Peyer's patch (tissue), 4 donors: Measurements from ENCODE around the gene MYO9B. TPM values are rescaled to one million over a fixed set of nuclear protein-coding genes. Genes with fewer than 3 reads are reported as not detected.
A peak's percentile ranks its signal among the peaks of the same experiment; 100 is the strongest.
"Not testable (repeated sequence)": the region's sequence is repeated elsewhere in the genome, so short reads cannot be mapped to it uniquely, and the experiment has no call there.

Experiments
- DNase-seq, 3 donors: peaks; one replicate each; pipeline ENCODE4 v3.0.0-alpha.2; 2017 to 2019
- H3K27ac ChIP-seq, 4 donors: fragments of 200-600 bp; sonication (generic); one replicate each; pipeline ENCODE4 v1.5.1; 2016 to 2019
- H3K27me3 ChIP-seq, 2 donors: fragments of 200-600 bp; sonication (generic); one replicate each; pipeline ENCODE4 v1.5.1; 2019
- H3K36me3 ChIP-seq, 3 donors: fragments of 200-600 bp; sonication (generic); one replicate each; pipeline ENCODE4 v1.5.1; 2016 to 2019
- H3K4me1 ChIP-seq, 4 donors: fragments of 200-600 bp; sonication (generic); one replicate each; pipeline ENCODE4 v1.5.1; 2016 to 2019
- H3K4me3 ChIP-seq, 4 donors: fragments of 200-600 bp; sonication (generic); 1 replicate in 3 of 4; 2 replicates in 1 of 4; pipeline ENCODE4 v1.5.1; 2016 to 2019; ENCODE audit warnings: mild to moderate bottlenecking in 1 of 4
- H3K9me3 ChIP-seq, 4 donors: fragments of 200-600 bp; sonication (generic); one replicate each; pipeline ENCODE4 v1.5.1; 2016 to 2019; ENCODE audit warnings: mild to moderate bottlenecking in 1 of 4
- POLR2A ChIP-seq, 2 donors: fragments of 450-650 bp; IDR thresholded peaks; one replicate each; pipeline ENCODE4 v1.5.1; 2017; ENCODE audit warnings: antibody characterized with exemption in 2 of 2, mild to moderate bottlenecking in 2 of 2, moderate library complexity in 2 of 2
- total RNA-seq, 4 donors: library from RNA; depleted of rRNA; stranded (reverse); fragments of >200 nt; gene quantifications; one replicate each; pipeline ENCODE4 v1.1.0, GENCODE V29; 2016
- TF ChIP-seq, protein P1 (sequence below), 6 experiments: fragments of 450-650 bp in 4 of 6; fragments of 200-600 bp in 2 of 6; sonication (generic) in 1 of 6; IDR thresholded peaks; one replicate each; pipeline ENCODE4 v1.5.1; 2017 to 2019; ENCODE audit warnings: antibody characterized with exemption in 6 of 6, mild to moderate bottlenecking in 3 of 6, moderate library complexity in 1 of 6

Gene MYO9B
- total RNA-seq, 4 donors from 2014 or later: 65.3 to 578 (median 143) TPM

DNA sequence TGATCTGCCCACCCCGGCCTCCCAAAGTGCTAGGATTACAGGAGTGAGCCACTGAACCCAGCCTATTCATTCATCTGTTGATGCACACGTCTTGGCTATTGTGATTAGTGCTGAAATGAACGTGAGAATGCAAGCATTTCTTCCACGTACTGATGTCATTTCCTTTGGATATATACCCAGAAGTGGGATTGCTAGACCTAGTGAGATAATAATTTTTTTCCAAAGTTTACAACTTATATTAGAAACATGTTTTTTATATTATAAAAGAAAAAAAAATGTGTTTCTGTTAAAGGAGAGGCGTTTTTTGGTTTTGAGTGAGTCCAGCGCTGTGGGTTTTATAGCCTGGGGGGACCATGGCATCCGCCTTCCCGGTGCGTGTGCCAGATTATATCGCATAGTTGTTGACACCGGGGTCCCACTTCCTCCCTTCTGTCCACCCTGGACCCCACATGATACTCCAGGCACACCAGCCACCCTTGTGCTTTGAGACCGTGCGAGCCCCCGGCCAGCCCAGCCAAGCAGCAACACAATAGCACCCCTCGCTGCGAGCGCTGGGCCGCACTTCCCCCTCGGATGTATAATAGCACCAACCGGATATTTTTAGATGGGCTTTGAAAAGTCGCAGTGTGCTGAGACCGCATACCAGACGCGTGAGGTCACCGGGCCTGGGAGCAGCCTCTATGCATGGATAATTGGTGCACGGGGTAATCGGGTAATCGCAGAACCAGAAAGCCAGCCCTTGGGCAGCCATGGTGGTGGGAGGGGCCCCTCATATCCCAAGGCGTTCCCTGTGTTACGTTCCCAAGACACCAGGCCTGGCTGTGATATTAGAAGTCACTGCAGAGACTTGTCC lies 59.6 kb downstream of the MYO9B start:
- Histone ChIP-seq H3K27me3 (no peaks in the 10 kb centered on the region), H3K9me3 (no peaks in the 10 kb centered on the region), H3K36me3 (no peaks in the 10 kb centered on the region), H3K27ac (peak overlapping the region; percentile 63 to 90 (median 81)), H3K4me1 (peaks cover 0 to 11% (median 5%) of the 10 kb centered on the region in 4 donors), H3K4me3 (peak overlapping the region in 2 of 4 donors; percentile 1 to 15)
- peak; percentile 69 to 92 (median 89) for DNase-seq
- TF ChIP-seq POLR2A (IDR thresholded peaks at IDR 0.05): no peak
- TF ChIP-seq, protein P1, sequence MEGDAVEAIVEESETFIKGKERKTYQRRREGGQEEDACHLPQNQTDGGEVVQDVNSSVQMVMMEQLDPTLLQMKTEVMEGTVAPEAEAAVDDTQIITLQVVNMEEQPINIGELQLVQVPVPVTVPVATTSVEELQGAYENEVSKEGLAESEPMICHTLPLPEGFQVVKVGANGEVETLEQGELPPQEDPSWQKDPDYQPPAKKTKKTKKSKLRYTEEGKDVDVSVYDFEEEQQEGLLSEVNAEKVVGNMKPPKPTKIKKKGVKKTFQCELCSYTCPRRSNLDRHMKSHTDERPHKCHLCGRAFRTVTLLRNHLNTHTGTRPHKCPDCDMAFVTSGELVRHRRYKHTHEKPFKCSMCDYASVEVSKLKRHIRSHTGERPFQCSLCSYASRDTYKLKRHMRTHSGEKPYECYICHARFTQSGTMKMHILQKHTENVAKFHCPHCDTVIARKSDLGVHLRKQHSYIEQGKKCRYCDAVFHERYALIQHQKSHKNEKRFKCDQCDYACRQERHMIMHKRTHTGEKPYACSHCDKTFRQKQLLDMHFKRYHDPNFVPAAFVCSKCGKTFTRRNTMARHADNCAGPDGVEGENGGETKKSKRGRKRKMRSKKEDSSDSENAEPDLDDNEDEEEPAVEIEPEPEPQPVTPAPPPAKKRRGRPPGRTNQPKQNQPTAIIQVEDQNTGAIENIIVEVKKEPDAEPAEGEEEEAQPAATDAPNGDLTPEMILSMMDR (IDR thresholded peaks at IDR 0.05): peak in 4 of 6 experiments; percentile 9 to 27 (median 21)

DNA sequence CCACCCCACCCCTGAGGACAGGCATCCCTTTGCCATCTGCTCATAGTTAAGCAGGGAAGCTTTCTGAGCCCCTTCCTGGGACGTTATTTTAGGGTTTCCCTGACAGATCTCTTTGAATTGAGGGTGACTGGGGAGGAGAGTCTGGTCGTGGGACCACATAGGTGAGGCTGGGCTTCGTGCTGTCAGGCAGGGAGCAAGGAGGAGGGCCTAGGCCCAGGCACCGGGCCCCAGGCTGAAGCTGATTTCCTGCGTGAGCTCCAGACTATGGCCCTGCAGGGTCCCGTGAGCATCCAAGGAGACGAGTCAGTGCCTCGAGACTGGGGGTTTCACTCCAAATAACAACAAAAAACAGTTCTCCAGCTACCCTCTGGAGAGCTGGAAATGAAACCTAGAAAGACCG lies 60.4 kb downstream of the MYO9B start:
- no peak for TF ChIP-seq POLR2A (IDR thresholded peaks at IDR 0.05)
- TF ChIP-seq, protein P1 (IDR thresholded peaks at IDR 0.05): no peak
- no peak overlapping the region for H3K4me3 ChIP-seq
- H3K4me1 ChIP-seq: peaks cover 0 to 11% (median 5%) of the 10 kb centered on the region in 4 donors

DNA sequence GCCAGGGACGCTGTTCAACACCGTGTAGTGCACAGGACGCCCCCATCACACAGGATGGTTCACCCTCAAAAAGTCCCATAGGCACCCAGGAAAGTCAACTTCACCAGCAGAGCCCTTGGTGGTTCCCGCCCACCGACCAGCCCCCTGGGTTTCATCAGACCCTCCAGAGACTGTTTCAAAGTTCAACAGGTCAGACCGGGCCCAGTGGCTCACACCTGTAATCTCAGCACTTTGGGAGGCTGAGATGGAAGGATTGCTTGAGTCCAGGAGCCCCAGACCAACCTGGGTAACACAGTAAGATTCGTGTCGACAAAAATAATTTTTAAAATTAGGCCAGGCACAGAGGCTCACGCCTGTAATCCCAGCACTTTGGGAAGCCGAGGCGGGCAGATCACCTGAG lies 61.0 kb downstream of the MYO9B start:
- Histone ChIP-seq H3K4me1 (peaks cover 0 to 11% (median 5%) of the 10 kb centered on the region in 4 donors), H3K27me3 (no peaks in the 10 kb centered on the region), H3K4me3 (no peak overlapping the region), H3K36me3 (no peaks in the 10 kb centered on the region), H3K27ac (peak overlapping the region in 3 of 4 donors; percentile 79 to 90 (median 83)), H3K9me3 (no peaks in the 10 kb centered on the region)
- no peak for DNase-seq
- TF ChIP-seq, protein P1 (IDR thresholded peaks at IDR 0.05): no peak
- TF ChIP-seq POLR2A (IDR thresholded peaks at IDR 0.05): no peak

More for the DNA sequence above, 60.4 kb downstream of the MYO9B start:
- Histone ChIP-seq H3K27ac (peak overlapping the region; percentile 63 to 90 (median 81)), H3K9me3 (no peaks in the 10 kb centered on the region), H3K27me3 (no peaks in the 10 kb centered on the region), H3K36me3 (no peaks in the 10 kb centered on the region)
- no peak for DNase-seq

DNA sequence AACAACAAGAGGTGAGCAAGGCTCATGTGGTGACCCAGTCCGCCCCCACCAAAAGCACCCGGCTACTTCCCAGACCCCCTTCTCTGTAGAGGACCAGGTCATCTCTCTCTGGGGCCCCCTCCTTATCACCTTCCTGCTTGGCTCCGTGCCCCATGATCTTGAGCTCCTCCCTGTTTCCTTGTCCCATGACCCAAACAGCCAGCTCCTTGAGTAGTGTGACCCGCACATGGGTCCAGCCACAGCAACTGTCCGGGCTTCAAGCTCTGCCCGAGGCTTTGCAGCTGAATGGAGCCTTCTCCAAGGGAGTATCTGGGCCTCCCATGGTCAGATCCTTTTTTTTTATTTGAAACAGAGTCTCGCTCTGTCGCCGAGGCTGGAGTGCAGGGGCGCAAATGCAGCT lies 61.8 kb downstream of the MYO9B start:
- Histone ChIP-seq H3K9me3 (no peaks in the 10 kb centered on the region), H3K4me3 (no peak overlapping the region), H3K36me3 (no peaks in the 10 kb centered on the region), H3K4me1 (peaks cover 0 to 11% (median 5%) of the 10 kb centered on the region in 4 donors), H3K27ac (peak overlapping the region in 1 of 4 donors; percentile 1), H3K27me3 (no peaks in the 10 kb centered on the region)
- TF ChIP-seq POLR2A (IDR thresholded peaks at IDR 0.05): no peak
- TF ChIP-seq, protein P1 (IDR thresholded peaks at IDR 0.05): no peak
- DNase-seq: no peak

DNA sequence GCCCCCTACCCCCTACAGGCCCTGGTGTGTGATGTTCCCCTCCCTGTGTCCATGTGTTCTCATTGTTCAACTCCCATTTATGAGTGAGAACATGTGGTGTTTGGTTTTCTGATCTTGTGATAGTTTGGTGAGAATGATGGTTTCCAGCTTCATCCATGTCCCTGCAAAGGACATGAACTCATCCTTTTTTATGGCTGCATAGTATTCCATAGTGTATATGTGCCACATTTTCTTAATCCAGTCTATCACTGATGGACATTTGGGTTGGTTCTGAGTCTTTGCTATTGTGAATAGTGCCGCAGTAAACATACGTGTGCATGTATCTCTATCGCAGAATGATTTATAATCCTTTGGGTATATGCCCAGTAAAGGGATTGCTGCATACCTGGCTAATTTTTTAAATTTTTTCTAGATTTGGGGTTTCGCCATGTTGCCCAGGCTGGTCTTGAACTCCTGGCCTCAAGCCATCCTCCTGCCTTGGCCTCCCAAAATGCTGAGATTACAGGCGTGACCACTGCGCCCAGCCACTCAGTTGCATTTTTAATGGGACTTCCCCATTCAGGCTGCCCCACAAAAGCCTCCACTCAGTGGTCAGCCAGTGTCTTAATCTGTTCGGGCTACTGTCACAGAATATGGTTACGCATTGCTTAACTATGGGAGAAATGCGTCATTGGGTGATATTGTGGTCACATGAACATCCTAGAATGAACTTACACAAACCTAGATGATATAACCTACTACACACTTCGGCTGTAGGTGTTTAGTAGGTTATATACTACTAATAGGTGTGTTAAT lies 62.7 kb downstream of the MYO9B start:
- not testable (repeated sequence) for H3K4me3 ChIP-seq, H3K36me3 ChIP-seq, DNase-seq, H3K9me3 ChIP-seq, H3K27me3 ChIP-seq
- Histone ChIP-seq H3K27ac (peak overlapping the region in 2 of 4 donors; percentile 1 to 13), H3K4me1 (peaks cover 0 to 11% (median 5%) of the 10 kb centered on the region in 4 donors)
